Measurements from ENCODE around the gene C2.
A peak's percentile ranks its signal among the peaks of the same experiment; 100 is the strongest.

Gene C2

GRCh38 chr6:31889331-31889972 lies 38.1 kb upstream of the C2 start:
- Mint-ChIP-seq H3K27ac (no peak overlapping the region), H3K36me3 (ENCODE audit: low read depth) (peaks cover 22% of the 10 kb centered on the region), H3K4me1 (ENCODE audit: low read depth) (no peaks in the 10 kb centered on the region), H3K9me3 (no peaks in the 10 kb centered on the region), H3K27me3 (ENCODE audit: low read depth) (no peaks in the 10 kb centered on the region), H3K4me3 (no peak overlapping the region)

GRCh38 chr6:31892821-31893220 lies 34.7 kb upstream of the C2 start:
- Mint-ChIP-seq H3K27me3 (ENCODE audit: low read depth) (no peaks in the 10 kb centered on the region), H3K4me3 (no peak overlapping the region), H3K4me1 (ENCODE audit: low read depth) (peaks cover 11% of the 10 kb centered on the region), H3K27ac (no peak overlapping the region), H3K9me3 (no peaks in the 10 kb centered on the region), H3K36me3 (ENCODE audit: low read depth) (peaks cover 23% of the 10 kb centered on the region)

- no peaks in the 10 kb centered on the region for H3K9me3 Mint-ChIP-seq
- H3K27ac Mint-ChIP-seq: peak overlapping the region; percentile 68
- peak overlapping the region; percentile 77 for H3K4me3 Mint-ChIP-seq
- H3K4me1 Mint-ChIP-seq (ENCODE audit: low read depth): peaks cover 23% of the 10 kb centered on the region
- peaks cover 17% of the 10 kb centered on the region for H3K36me3 Mint-ChIP-seq (ENCODE audit: low read depth)
- H3K27me3 Mint-ChIP-seq (ENCODE audit: low read depth): no peaks in the 10 kb centered on the region
These were observed 31.0 kb upstream of the C2 start for GRCh38 chr6:31896493-31896855.

- peaks cover 17% of the 10 kb centered on the region for H3K36me3 Mint-ChIP-seq (ENCODE audit: low read depth)
- peaks cover 23% of the 10 kb centered on the region for H3K4me1 Mint-ChIP-seq (ENCODE audit: low read depth)
- H3K27ac Mint-ChIP-seq: peak overlapping the region; percentile 68
- peak overlapping the region; percentile 77 for H3K4me3 Mint-ChIP-seq
- no peaks in the 10 kb centered on the region for H3K27me3 Mint-ChIP-seq (ENCODE audit: low read depth)
- no peaks in the 10 kb centered on the region for H3K9me3 Mint-ChIP-seq
These were observed 30.5 kb upstream of the C2 start for GRCh38 chr6:31896856-31897611.

- H3K9me3 Mint-ChIP-seq: no peaks in the 10 kb centered on the region
These were observed 29.7 kb upstream of the C2 start, which contains the start of gene EHMT2 for GRCh38 chr6:31897612-31898382. EHMT2 (minus strand) TSS chr6:31897698; CDS start chr6:31897677, 21 bp downstream.

GRCh38 chr6:31898383-31899011 lies 29.0 kb upstream of the C2 start:
- Mint-ChIP-seq H3K27ac (peak overlapping the region; percentile 95), H3K36me3 (ENCODE audit: low read depth) (peaks cover 9% of the 10 kb centered on the region), H3K4me1 (ENCODE audit: low read depth) (peaks cover 30% of the 10 kb centered on the region), H3K9me3 (no peaks in the 10 kb centered on the region), H3K4me3 (peak overlapping the region; percentile 97), H3K27me3 (ENCODE audit: low read depth) (peaks cover 6% of the 10 kb centered on the region)

More at GRCh38 chr6:31897612-31898382, 29.7 kb upstream of the C2 start, which contains the start of gene EHMT2:
- peak within 1 kb of the TSS; percentile 95 for H3K27ac Mint-ChIP-seq
- peak within 1 kb of the TSS; percentile 97 for H3K4me3 Mint-ChIP-seq
- peaks cover 2% of the 10 kb centered on the region for H3K27me3 Mint-ChIP-seq (ENCODE audit: low read depth)
- peaks cover 12% of the 10 kb centered on the region for H3K36me3 Mint-ChIP-seq (ENCODE audit: low read depth)
- peaks cover 27% of the 10 kb centered on the region for H3K4me1 Mint-ChIP-seq (ENCODE audit: low read depth)

GRCh38 chr6:31899215-31899614 lies 28.3 kb upstream of the C2 start:
- peaks cover 6% of the 10 kb centered on the region for H3K27me3 Mint-ChIP-seq (ENCODE audit: low read depth)
- peak overlapping the region; percentile 74 for H3K27ac Mint-ChIP-seq
- peaks cover 30% of the 10 kb centered on the region for H3K4me1 Mint-ChIP-seq (ENCODE audit: low read depth)
- H3K36me3 Mint-ChIP-seq (ENCODE audit: low read depth): peaks cover 7% of the 10 kb centered on the region
- peak overlapping the region; percentile 81 for H3K4me3 Mint-ChIP-seq
- no peaks in the 10 kb centered on the region for H3K9me3 Mint-ChIP-seq

GRCh38 chr6:31899882-31900722 lies 27.4 kb upstream of the C2 start:
- peak overlapping the region; percentile 60 for H3K4me3 Mint-ChIP-seq
- H3K27ac Mint-ChIP-seq: no peak overlapping the region
- no peaks in the 10 kb centered on the region for H3K9me3 Mint-ChIP-seq
- peaks cover 9% of the 10 kb centered on the region for H3K27me3 Mint-ChIP-seq (ENCODE audit: low read depth)
- H3K36me3 Mint-ChIP-seq (ENCODE audit: low read depth): peaks cover 7% of the 10 kb centered on the region
- peaks cover 30% of the 10 kb centered on the region for H3K4me1 Mint-ChIP-seq (ENCODE audit: low read depth)

- H3K36me3 Mint-ChIP-seq (ENCODE audit: low read depth): peaks cover 4% of the 10 kb centered on the region
- no peak overlapping the region for H3K27ac Mint-ChIP-seq
- H3K27me3 Mint-ChIP-seq (ENCODE audit: low read depth): peaks cover 9% of the 10 kb centered on the region
- H3K4me3 Mint-ChIP-seq: peak overlapping the region; percentile 31
- peaks cover 26% of the 10 kb centered on the region for H3K4me1 Mint-ChIP-seq (ENCODE audit: low read depth)
- no peaks in the 10 kb centered on the region for H3K9me3 Mint-ChIP-seq
These were observed 26.6 kb upstream of the C2 start for GRCh38 chr6:31900917-31901414.

GRCh38 chr6:31901415-31901952 lies 26.0 kb upstream of the C2 start:
- H3K4me1 Mint-ChIP-seq (ENCODE audit: low read depth): peaks cover 27% of the 10 kb centered on the region
- peaks cover 4% of the 10 kb centered on the region for H3K36me3 Mint-ChIP-seq (ENCODE audit: low read depth)
- no peak overlapping the region for H3K27ac Mint-ChIP-seq
- no peaks in the 10 kb centered on the region for H3K9me3 Mint-ChIP-seq
- H3K4me3 Mint-ChIP-seq: peak overlapping the region; percentile 31
- peaks cover 12% of the 10 kb centered on the region for H3K27me3 Mint-ChIP-seq (ENCODE audit: low read depth)

- Mint-ChIP-seq H3K27me3 (ENCODE audit: low read depth) (peaks cover 14% of the 10 kb centered on the region), H3K4me3 (peak within 1 kb of the TSS; percentile 86), H3K27ac (peak within 1 kb of the TSS; percentile 81), H3K36me3 (ENCODE audit: low read depth) (peaks cover 2% of the 10 kb centered on the region), H3K9me3 (no peaks in the 10 kb centered on the region), H3K4me1 (ENCODE audit: low read depth) (peaks cover 25% of the 10 kb centered on the region)
These were observed 25.4 kb upstream of the C2 start, which contains the start of gene ZBTB12 for GRCh38 chr6:31901953-31902643. ZBTB12 (minus strand) TSS chr6:31902086; CDS start chr6:31901305, 781 bp downstream.

GRCh38 chr6:31903957-31904356 lies 23.6 kb upstream of the C2 start:
- Mint-ChIP-seq H3K27ac (no peak overlapping the region), H3K4me3 (no peak overlapping the region), H3K9me3 (no peaks in the 10 kb centered on the region), H3K36me3 (ENCODE audit: low read depth) (peaks cover 2% of the 10 kb centered on the region), H3K27me3 (ENCODE audit: low read depth) (peaks cover 14% of the 10 kb centered on the region), H3K4me1 (ENCODE audit: low read depth) (peaks cover 19% of the 10 kb centered on the region)

- Mint-ChIP-seq H3K36me3 (ENCODE audit: low read depth) (no peaks in the 10 kb centered on the region), H3K9me3 (no peaks in the 10 kb centered on the region), H3K27me3 (ENCODE audit: low read depth) (peaks cover 14% of the 10 kb centered on the region), H3K4me3 (no peak overlapping the region), H3K27ac (no peak overlapping the region), H3K4me1 (ENCODE audit: low read depth) (peaks cover 13% of the 10 kb centered on the region)
These were observed 22.5 kb upstream of the C2 start for GRCh38 chr6:31905041-31905440.
